ENCODE measurements around the gene GUCY2D.

GUCY2D gene

DNA sequence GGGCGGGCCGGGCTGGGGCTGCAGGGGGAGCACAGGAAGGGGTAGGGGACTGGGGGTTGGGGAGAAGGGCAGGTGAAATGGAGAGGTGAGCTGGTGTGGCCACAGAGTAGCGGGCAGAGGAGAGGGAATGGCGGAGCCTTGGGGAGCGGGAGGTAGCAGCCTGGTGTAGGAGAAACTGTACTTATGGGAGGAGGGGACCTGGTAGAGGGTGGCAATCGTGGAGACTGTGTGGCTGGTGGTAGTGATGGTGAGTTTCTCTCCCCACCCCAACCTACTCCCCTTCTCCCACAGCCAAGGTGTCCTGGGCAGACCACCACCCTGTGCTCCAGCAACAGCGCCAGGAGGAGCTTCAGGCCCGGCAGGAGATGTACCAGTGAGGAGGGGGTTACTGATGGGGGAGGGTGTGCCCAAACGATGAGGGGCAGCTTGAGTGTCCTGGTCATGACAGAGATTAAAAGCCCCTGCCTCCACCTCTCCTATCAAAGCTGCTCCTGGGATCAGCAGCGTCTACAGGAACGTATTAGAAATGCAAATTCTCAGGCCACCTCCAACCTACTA is 37.3 kb downstream of the GUCY2D start:
- no peak overlapping the region for H3K27ac ChIP-seq (ENCODE audit: low read length)

DNA sequence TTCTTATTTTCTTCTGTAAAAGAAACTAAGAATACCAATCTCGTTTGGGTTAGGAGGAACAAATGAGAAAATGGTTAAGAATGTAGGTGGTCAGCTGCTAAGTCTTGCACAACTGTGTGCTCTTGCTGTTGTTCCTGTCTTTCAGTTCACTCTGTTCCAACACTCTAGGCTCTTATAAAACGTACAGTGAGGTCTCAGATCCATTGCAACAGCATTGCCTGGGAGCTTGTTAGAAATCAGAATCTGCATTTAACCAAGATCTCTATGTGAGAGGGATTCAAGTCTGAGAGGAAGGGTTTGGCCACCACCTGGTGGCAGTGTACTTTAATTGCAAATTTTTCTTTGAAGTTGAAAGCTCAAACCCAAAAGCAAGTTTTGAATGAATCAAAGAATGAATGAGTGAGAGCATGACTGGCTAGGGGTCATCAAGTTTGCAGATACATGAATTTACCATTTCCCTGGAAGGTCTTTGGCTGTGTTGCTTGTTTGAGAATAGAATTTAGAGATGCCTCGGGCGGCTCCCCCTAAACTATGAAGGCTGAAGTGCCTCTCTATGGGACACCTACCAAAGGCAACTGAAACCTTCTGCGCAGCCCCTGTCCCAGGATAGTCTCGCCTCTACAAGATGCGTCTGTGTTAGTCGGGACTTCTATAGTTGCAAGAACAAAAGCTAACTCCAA is 39.0 kb downstream of the GUCY2D start:
- Histone ChIP-seq H3K27ac (ENCODE audit: low read length) (no peak overlapping the region), H3K27me3 (ENCODE audit: control insufficient read depth, insufficient read depth, low read length) (no peaks in the 10 kb centered on the region), H3K9ac (ENCODE audit: low read length) (no peak overlapping the region), H3K4me3 (ENCODE audit: low read length) (no peak overlapping the region), H3K9me3 (ENCODE audit: control insufficient read depth, low read depth, low read length) (no peaks in the 10 kb centered on the region), H3K36me3 (ENCODE audit: control insufficient read depth, low read depth, low read length) (no peaks in the 10 kb centered on the region), H3K4me1 (ENCODE audit: control insufficient read depth, low read depth, low read length) (no peaks in the 10 kb centered on the region)

More for the DNA sequence above, 37.3 kb downstream of the GUCY2D start:
- H3K27me3 ChIP-seq (ENCODE audit: control insufficient read depth, insufficient read depth, low read length), result no peaks in the 10 kb centered on the region
- no peaks in the 10 kb centered on the region for H3K4me1 ChIP-seq (ENCODE audit: control insufficient read depth, low read depth, low read length)
- no peak overlapping the region for H3K4me3 ChIP-seq (ENCODE audit: low read length)
- H3K9ac ChIP-seq (ENCODE audit: low read length), result no peak overlapping the region
- no peaks in the 10 kb centered on the region for H3K9me3 ChIP-seq (ENCODE audit: control insufficient read depth, low read depth, low read length)
- no peaks in the 10 kb centered on the region for H3K36me3 ChIP-seq (ENCODE audit: control insufficient read depth, low read depth, low read length)

DNA sequence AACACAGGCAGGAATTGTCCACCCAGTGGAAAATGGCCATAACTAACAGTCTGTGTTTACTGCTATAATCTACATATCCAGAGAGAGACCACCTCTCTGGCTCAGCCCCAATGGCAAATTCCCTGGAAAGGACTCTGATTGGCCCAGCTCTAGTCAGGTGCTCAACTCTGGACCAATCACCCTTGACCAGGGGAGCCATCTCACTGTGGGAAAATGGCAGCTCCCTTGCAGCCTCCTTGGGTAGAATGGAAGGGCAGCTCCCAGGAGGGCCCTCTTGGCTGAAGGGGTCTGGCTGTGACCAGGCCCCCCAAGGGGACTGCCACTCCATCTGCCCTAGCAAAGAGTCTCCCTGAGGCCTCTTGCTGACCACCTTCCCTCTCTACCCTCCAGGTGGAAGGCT is 39.6 kb downstream of the GUCY2D start:
- H3K4me3 ChIP-seq (ENCODE audit: low read length), result no peak overlapping the region
- H3K4me1 ChIP-seq (ENCODE audit: control insufficient read depth, low read depth, low read length), result no peaks in the 10 kb centered on the region
- no peaks in the 10 kb centered on the region for H3K36me3 ChIP-seq (ENCODE audit: control insufficient read depth, low read depth, low read length)
- no peak overlapping the region for H3K27ac ChIP-seq (ENCODE audit: low read length)
- no peaks in the 10 kb centered on the region for H3K27me3 ChIP-seq (ENCODE audit: control insufficient read depth, insufficient read depth, low read length)
- no peaks in the 10 kb centered on the region for H3K9me3 ChIP-seq (ENCODE audit: control insufficient read depth, low read depth, low read length)
- H3K9ac ChIP-seq (ENCODE audit: low read length), result no peak overlapping the region

DNA sequence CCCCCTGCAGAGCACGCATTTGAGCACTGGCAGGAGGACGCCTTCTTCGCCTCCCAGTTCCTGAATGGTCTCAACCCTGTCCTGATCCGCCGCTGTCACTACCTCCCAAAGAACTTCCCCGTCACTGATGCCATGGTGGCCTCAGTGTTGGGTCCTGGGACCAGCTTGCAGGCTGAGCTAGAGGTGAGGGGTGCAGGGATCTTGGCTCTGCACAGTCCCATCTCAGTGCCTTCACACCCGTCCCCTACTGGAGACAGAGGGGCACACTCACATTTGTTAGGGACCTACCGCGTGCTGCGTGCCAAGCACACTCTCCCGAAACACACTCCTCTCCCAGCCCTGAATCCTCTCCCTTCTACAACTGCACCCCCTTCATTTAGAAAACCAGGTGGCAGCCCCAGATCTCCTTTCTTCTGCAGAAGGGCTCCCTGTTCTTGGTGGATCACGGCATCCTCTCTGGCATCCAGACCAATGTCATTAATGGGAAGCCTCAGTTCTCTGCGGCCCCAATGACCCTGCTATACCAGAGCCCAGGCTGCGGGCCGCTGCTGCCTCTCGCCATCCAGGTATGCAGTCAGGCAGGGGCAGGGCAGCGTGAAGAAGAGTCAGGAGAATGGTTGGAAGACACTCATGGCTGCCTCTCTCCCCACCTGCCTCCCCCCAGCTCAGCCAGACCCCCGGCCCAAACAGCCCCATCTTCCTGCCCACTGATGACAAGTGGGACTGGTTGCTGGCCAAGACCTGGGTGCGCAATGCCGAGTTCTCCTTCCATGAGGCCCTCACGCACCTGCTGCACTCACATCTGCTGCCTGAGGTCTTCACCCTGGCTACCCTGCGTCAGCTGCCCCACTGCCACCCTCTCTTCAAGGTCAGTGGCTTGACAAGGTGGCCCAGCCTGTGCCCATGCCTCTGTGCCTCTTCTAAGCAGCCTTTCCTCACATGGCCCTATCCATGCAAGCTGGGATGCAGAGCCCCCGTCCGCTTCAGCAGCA is 42.7 kb downstream of the GUCY2D start:
- no peaks in the 10 kb centered on the region for H3K36me3 ChIP-seq (ENCODE audit: control insufficient read depth, low read depth, low read length)
- no peak overlapping the region for H3K27ac ChIP-seq (ENCODE audit: low read length)
- no peaks in the 10 kb centered on the region for H3K4me1 ChIP-seq (ENCODE audit: control insufficient read depth, low read depth, low read length)
- H3K9ac ChIP-seq (ENCODE audit: low read length), result no peak overlapping the region
- H3K27me3 ChIP-seq (ENCODE audit: control insufficient read depth, insufficient read depth, low read length), result no peaks in the 10 kb centered on the region
- H3K9me3 ChIP-seq (ENCODE audit: control insufficient read depth, low read depth, low read length), result no peaks in the 10 kb centered on the region
- H3K4me3 ChIP-seq (ENCODE audit: low read length), result no peak overlapping the region

DNA sequence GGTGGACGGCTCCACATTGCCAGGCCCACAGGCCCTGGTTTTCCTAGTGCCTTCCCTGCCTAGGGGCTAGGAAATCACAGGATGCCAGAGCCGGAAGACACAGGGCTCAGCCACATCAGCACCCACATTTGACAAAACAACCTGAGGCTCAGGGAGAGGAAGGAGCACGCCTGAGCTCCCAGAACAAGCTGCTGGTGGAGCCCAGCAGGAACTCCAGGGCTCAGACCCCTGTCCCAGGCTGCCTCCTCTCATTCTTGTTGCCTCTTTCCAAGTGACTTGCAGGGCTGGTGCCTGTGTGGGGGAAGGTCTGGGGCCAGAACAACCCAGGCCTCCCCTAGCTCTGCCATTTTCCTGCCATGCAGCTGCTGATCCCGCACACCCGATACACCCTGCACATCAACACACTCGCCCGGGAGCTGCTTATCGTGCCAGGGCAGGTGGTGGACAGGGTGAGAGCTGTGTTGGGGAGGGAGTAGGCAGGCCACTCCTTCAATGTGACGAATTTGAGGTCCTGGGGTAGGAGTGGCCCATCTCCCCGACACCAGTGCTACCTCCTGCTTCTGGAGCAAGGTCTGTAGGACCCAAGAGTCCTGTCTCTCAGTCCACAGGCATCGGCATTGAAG is 44.0 kb downstream of the GUCY2D start:
- no peaks in the 10 kb centered on the region for H3K27me3 ChIP-seq (ENCODE audit: control insufficient read depth, insufficient read depth, low read length)
- H3K4me1 ChIP-seq (ENCODE audit: control insufficient read depth, low read depth, low read length), result no peaks in the 10 kb centered on the region

DNA sequence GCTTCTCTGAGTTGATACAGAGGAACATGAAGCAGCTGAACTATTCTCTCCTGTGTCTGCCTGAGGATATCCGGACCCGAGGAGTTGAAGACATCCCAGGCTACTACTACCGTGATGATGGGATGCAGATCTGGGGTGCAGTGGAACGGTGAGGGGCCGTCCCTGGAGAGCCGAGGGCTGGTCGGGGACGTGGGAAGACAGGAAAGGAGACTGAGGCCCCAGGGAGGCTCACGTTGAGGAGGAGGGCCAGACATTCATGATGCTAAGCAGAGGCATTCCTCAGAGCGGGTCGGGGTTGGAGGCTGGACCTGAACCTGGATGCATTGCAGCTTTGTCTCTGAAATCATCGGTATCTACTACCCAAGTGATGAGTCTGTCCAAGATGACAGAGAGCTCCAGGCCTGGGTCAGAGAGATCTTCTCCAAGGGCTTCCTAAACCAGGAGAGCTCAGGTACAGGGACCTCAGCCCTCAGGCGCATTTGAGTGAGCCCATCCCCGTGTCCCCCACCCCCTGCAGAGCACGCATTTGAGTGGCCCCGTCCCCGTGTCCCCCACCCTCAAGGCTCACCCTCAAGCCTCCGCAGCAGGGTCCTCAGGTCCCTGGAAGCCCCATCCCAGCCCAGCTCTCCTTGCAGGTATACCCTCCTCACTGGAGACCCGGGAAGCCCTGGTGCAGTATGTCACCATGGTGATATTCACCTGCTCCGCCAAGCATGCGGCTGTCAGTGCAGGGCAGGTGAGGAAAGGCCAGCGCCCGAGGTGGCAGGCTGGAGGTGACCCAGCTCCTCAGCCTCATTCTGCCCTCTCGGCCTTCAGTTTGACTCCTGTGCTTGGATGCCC is 44.7 kb downstream of the GUCY2D start:
- Histone ChIP-seq H3K36me3 (ENCODE audit: control insufficient read depth, low read depth, low read length) (no peaks in the 10 kb centered on the region), H3K4me1 (ENCODE audit: control insufficient read depth, low read depth, low read length) (no peaks in the 10 kb centered on the region), H3K9ac (ENCODE audit: low read length) (no peak overlapping the region), H3K4me3 (ENCODE audit: low read length) (no peak overlapping the region), H3K27me3 (ENCODE audit: control insufficient read depth, insufficient read depth, low read length) (no peaks in the 10 kb centered on the region), H3K9me3 (ENCODE audit: control insufficient read depth, low read depth, low read length) (no peaks in the 10 kb centered on the region), H3K27ac (ENCODE audit: low read length) (no peak overlapping the region)

More for the DNA sequence above, 44.0 kb downstream of the GUCY2D start:
- H3K27ac ChIP-seq (ENCODE audit: low read length), result no peak overlapping the region
- no peak overlapping the region for H3K4me3 ChIP-seq (ENCODE audit: low read length)
- H3K9me3 ChIP-seq (ENCODE audit: control insufficient read depth, low read depth, low read length), result no peaks in the 10 kb centered on the region
- H3K36me3 ChIP-seq (ENCODE audit: control insufficient read depth, low read depth, low read length), result no peaks in the 10 kb centered on the region
- no peak overlapping the region for H3K9ac ChIP-seq (ENCODE audit: low read length)

DNA sequence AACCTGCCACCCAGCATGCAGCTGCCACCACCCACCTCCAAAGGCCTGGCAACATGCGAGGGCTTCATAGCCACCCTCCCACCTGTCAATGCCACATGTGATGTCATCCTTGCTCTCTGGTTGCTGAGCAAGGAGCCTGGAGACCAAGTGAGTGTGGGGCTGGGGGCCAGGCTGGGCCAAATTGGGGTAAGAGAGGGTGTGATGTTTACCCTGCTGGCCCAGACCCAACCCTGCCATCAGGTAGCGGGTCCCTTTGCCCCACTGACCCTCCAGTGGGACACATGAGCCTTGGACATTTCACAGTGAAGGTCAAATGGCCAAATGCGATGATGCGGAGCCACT is 45.3 kb downstream of the GUCY2D start:
- H3K36me3 ChIP-seq (ENCODE audit: control insufficient read depth, low read depth, low read length), result no peaks in the 10 kb centered on the region
- no peaks in the 10 kb centered on the region for H3K9me3 ChIP-seq (ENCODE audit: control insufficient read depth, low read depth, low read length)
- no peak overlapping the region for H3K4me3 ChIP-seq (ENCODE audit: low read length)
- H3K27me3 ChIP-seq (ENCODE audit: control insufficient read depth, insufficient read depth, low read length), result no peaks in the 10 kb centered on the region
- no peak overlapping the region for H3K9ac ChIP-seq (ENCODE audit: low read length)
- no peak overlapping the region for H3K27ac ChIP-seq (ENCODE audit: low read length)
- no peaks in the 10 kb centered on the region for H3K4me1 ChIP-seq (ENCODE audit: control insufficient read depth, low read depth, low read length)

DNA sequence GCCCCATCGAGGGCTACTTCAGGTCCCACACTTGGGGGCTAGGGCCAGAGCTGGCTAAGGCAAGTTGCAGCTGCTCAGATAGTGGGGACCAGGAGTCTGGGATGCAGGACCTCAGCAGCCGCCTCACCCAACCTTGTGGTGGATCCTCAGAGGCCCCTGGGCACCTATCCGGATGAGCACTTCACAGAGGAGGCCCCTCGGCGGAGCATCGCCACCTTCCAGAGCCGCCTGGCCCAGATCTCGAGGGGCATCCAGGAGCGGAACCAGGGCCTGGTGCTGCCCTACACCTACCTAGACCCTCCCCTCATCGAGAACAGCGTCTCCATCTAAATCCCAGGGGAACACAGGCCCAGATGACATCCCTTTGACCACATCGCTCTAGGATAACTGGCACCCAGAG is 45.8 kb downstream of the GUCY2D start:
- no peak overlapping the region for H3K27ac ChIP-seq (ENCODE audit: low read length)
- H3K9me3 ChIP-seq (ENCODE audit: control insufficient read depth, low read depth, low read length), result no peaks in the 10 kb centered on the region
- no peaks in the 10 kb centered on the region for H3K4me1 ChIP-seq (ENCODE audit: control insufficient read depth, low read depth, low read length)
- no peak overlapping the region for H3K9ac ChIP-seq (ENCODE audit: low read length)
- no peaks in the 10 kb centered on the region for H3K27me3 ChIP-seq (ENCODE audit: control insufficient read depth, insufficient read depth, low read length)
- H3K36me3 ChIP-seq (ENCODE audit: control insufficient read depth, low read depth, low read length), result no peaks in the 10 kb centered on the region
- H3K4me3 ChIP-seq (ENCODE audit: low read length), result no peak overlapping the region

DNA sequence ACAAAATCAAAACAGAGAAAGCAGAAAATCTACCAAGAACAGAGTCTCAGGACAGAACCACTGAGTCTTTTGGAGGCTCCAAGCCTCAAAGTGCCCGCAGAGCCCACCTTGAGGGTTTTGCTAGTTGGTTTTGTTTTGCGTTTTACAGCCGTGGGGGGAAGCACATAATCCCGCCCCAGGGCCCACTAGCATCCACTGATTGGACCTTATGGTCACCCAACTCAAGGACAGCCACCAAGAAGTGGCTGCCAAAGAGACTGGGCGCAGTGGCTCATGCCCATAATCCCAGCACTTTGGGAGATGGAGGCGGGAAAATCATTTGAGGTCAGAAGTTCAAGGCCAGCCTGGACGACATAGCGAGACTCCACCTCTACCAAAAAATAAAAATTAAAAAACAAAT is 46.3 kb downstream of the GUCY2D start:
- no peaks in the 10 kb centered on the region for H3K4me1 ChIP-seq (ENCODE audit: control insufficient read depth, low read depth, low read length)
- no peaks in the 10 kb centered on the region for H3K27me3 ChIP-seq (ENCODE audit: control insufficient read depth, insufficient read depth, low read length)
- H3K9me3 ChIP-seq (ENCODE audit: control insufficient read depth, low read depth, low read length), result no peaks in the 10 kb centered on the region
- no peak overlapping the region for H3K4me3 ChIP-seq (ENCODE audit: low read length)
- H3K9ac ChIP-seq (ENCODE audit: low read length), result no peak overlapping the region
- H3K27ac ChIP-seq (ENCODE audit: low read length), result no peak overlapping the region
- no peaks in the 10 kb centered on the region for H3K36me3 ChIP-seq (ENCODE audit: control insufficient read depth, low read depth, low read length)

DNA sequence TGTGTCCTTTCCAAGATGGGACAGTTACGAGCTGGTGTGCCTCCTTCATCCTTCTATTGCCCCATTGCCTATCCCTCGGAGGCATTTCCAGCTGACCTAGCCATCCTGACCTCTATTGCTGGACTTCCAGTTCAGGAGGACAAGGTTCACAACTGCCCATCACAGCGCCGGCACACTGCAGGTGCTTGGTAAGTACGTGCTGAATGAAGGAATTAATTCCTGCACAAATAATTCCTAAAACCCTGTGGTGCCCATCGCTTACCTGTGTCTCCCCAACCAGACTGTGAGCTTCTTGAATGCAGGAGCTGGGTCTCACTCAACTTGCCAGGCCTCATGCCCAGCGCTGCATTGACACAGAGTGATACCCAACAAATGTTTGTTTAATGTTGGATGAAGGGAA is 49.4 kb downstream of the GUCY2D start:
- Histone ChIP-seq H3K9me3 (ENCODE audit: control insufficient read depth, low read depth, low read length) (no peaks in the 10 kb centered on the region), H3K27me3 (ENCODE audit: control insufficient read depth, insufficient read depth, low read length) (peaks cover 8% of the 10 kb centered on the region), H3K9ac (ENCODE audit: low read length) (no peak overlapping the region), H3K27ac (ENCODE audit: low read length) (no peak overlapping the region), H3K4me3 (ENCODE audit: low read length) (no peak overlapping the region), H3K36me3 (ENCODE audit: control insufficient read depth, low read depth, low read length) (no peaks in the 10 kb centered on the region), H3K4me1 (ENCODE audit: control insufficient read depth, low read depth, low read length) (no peaks in the 10 kb centered on the region)
